Endothelial cell (in vitro differentiated cells): ENCODE data around the gene METTL15. TPM values are rescaled to one million over a fixed set of nuclear protein-coding genes. Genes with fewer than 3 reads are reported as not detected.
"Not testable (repeated sequence)": the region's sequence is repeated elsewhere in the genome, so short reads cannot be mapped to it uniquely, and the experiment has no call there.

Source experiments
- DNase-seq: peaks from one replicate; pipeline ENCODE4 v3.0.0; 2021; ENCODE audit warnings: low spot score
- H3K27ac Mint-ChIP-seq: one replicate; pipeline ENCODE4 v1.8.0; 2021; ENCODE audit warnings: mixed read lengths, inconsistent platforms; ENCODE audit not compliant: unreplicated experiment
- H3K27me3 Mint-ChIP-seq: one replicate; pipeline ENCODE4 v1.8.0; 2021; ENCODE audit warnings: mild to moderate bottlenecking, moderate library complexity, mixed read lengths, inconsistent platforms; ENCODE audit not compliant: unreplicated experiment
- H3K36me3 Mint-ChIP-seq: one replicate; pipeline ENCODE4 v1.8.0; 2021; ENCODE audit warnings: mild to moderate bottlenecking, low read depth, mixed read lengths, inconsistent platforms; ENCODE audit not compliant: unreplicated experiment
- H3K4me1 Mint-ChIP-seq: one replicate; pipeline ENCODE4 v1.8.0; 2021; ENCODE audit warnings: mild to moderate bottlenecking, mixed read lengths, inconsistent platforms; ENCODE audit not compliant: unreplicated experiment
- H3K4me3 Mint-ChIP-seq: one replicate; pipeline ENCODE4 v1.8.0; 2021; ENCODE audit warnings: mild to moderate bottlenecking, mixed read lengths, inconsistent platforms; ENCODE audit not compliant: unreplicated experiment
- H3K9me3 Mint-ChIP-seq: one replicate; pipeline ENCODE4 v1.8.0; 2021; ENCODE audit warnings: mixed read lengths, inconsistent platforms; ENCODE audit not compliant: unreplicated experiment
- CTCF ChIP-seq: fragments of 200-600 bp; sonication (generic); IDR thresholded peaks from one replicate; pipeline ENCODE4 v1.5.0; 2021; ENCODE audit warnings: antibody characterized with exemption; ENCODE audit not compliant: unreplicated experiment
- total RNA-seq: library from RNA; stranded (reverse); fragmentation: NEBNext Ultra II Directional; extraction: Animal tissue kit (Norgen Biotek cat#: 25700); gene quantifications from one replicate; pipeline ENCODE4 v1.2.1, GENCODE V29; 2021; ENCODE audit not compliant: unreplicated experiment

Gene METTL15
- total RNA-seq, 1 donor from 2014 or later, result 8.8 TPM

DNA sequence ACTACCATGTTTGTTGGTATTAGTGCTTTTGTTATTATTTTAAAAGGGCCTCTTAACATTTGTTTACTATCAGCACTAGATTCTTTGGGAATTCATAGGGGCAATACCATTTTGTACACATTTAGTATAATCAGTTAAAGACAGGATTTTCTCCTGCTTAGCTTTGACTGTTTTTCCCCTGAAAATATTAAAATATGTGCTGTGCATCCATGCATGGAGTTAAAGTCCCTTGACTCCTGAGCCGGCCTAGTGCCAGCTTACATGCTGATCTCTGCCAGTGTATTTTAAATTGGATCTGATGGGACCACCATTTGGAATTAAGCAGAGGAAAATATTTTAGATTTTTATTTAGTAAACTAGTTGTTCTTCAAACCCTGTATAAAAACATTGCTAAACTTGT lies 161.4 kb downstream of the METTL15 start:
- Mint-ChIP-seq H3K27ac (no peak overlapping the region), H3K4me3 (no peak overlapping the region), H3K9me3 (no peaks in the 10 kb centered on the region), H3K27me3 (no peaks in the 10 kb centered on the region), H3K4me1 (no peaks in the 10 kb centered on the region), H3K36me3 (peaks cover 10% of the 10 kb centered on the region)
- no peak for DNase-seq
- no peak for TF ChIP-seq CTCF

GRCh38 chr11:28272247-28272646 lies 164.1 kb downstream of the METTL15 start:
- not testable (repeated sequence) for DNase-seq, H3K9me3 Mint-ChIP-seq, H3K4me3 Mint-ChIP-seq, H3K36me3 Mint-ChIP-seq, H3K27me3 Mint-ChIP-seq, H3K27ac Mint-ChIP-seq, H3K4me1 Mint-ChIP-seq

DNA sequence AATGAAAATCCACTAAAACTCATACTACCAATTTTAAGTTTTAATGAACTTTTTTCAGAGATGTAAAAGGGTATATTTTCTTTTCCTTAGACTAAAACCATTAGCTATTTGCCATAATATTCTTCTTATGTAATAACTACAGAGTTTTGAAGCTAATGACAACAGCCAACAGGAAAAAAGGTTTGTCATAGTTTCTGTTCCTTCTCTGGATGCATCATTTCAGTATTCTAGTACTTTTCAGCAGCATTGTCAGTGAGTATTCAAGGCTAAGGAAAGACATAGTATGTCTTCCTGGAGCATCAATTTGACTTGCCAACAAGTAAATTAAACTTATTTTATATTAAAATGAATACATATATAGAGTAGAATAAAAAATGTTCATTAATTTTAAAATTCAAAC lies 166.0 kb downstream of the METTL15 start:
- no peak for TF ChIP-seq CTCF
- DNase-seq, result no peak
- H3K36me3 Mint-ChIP-seq, result peaks cover 5% of the 10 kb centered on the region
- H3K27me3 Mint-ChIP-seq, result no peaks in the 10 kb centered on the region
- no peaks in the 10 kb centered on the region for H3K9me3 Mint-ChIP-seq
- H3K4me1 Mint-ChIP-seq, result no peaks in the 10 kb centered on the region
- no peak overlapping the region for H3K27ac Mint-ChIP-seq
- H3K4me3 Mint-ChIP-seq, result no peak overlapping the region

GRCh38 chr11:28284196-28284595 lies 176.0 kb downstream of the METTL15 start:
- no peaks in the 10 kb centered on the region for H3K9me3 Mint-ChIP-seq
- no peak overlapping the region for H3K4me3 Mint-ChIP-seq
- no peak for DNase-seq
- no peaks in the 10 kb centered on the region for H3K4me1 Mint-ChIP-seq
- no peaks in the 10 kb centered on the region for H3K36me3 Mint-ChIP-seq
- H3K27ac Mint-ChIP-seq, result no peak overlapping the region
- TF ChIP-seq CTCF, result no peak
- no peaks in the 10 kb centered on the region for H3K27me3 Mint-ChIP-seq

GRCh38 chr11:28289444-28289843 lies 181.3 kb downstream of the METTL15 start:
- no peaks in the 10 kb centered on the region for H3K9me3 Mint-ChIP-seq
- peaks cover 4% of the 10 kb centered on the region for H3K36me3 Mint-ChIP-seq
- H3K27me3 Mint-ChIP-seq, result no peaks in the 10 kb centered on the region
- TF ChIP-seq CTCF, result no peak
- no peak overlapping the region for H3K4me3 Mint-ChIP-seq
- DNase-seq, result no peak
- no peak overlapping the region for H3K27ac Mint-ChIP-seq
- H3K4me1 Mint-ChIP-seq, result no peaks in the 10 kb centered on the region

DNA sequence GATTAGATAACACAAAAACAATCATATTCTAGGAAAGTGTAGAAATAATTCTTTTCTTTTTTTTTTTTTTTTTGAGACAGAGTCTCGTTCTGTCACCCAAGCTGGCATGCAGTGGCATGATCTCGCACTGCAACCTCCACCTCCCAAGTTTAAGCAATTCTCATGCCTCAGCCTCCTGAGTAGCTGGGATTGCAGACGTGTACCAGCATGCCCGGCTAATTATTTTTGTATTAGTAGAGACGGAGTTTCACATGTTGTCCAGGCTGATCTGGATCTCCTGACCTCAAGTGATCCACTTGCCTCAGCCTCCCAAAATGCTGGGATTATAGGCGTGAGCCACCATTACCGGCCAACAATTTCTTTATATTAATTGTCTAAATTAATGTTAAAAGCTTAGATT lies 182.8 kb downstream of the METTL15 start:
- H3K27ac Mint-ChIP-seq, H3K4me1 Mint-ChIP-seq, H3K9me3 Mint-ChIP-seq, H3K36me3 Mint-ChIP-seq, H3K4me3 Mint-ChIP-seq, DNase-seq, H3K27me3 Mint-ChIP-seq: not testable (repeated sequence)
